Parathyroid adenoma (tissue), 2 donors: Measurements from ENCODE around the gene ZNF438.
"Not testable (repeated sequence)": the region's sequence is repeated elsewhere in the genome, so short reads cannot be mapped to it uniquely, and the experiment has no call there.

Experiments
- H2AFZ ChIP-seq: fragments of 300-600 bp; sonication (generic); one replicate; pipeline ENCODE4 v1.7.0; 2017; ENCODE audit warnings: antibody characterized with exemption, mild to moderate bottlenecking
- H3K27ac ChIP-seq: fragments of 300-600 bp; sonication (generic); one replicate; pipeline ENCODE4 v1.7.0; 2017
- H3K27me3 ChIP-seq: fragments of 300-600 bp; sonication (generic); one replicate; pipeline ENCODE4 v1.7.0; 2017; ENCODE audit warnings: low read length; ENCODE audit not compliant: control insufficient read depth, insufficient read depth
- H3K36me3 ChIP-seq: fragments of 300-600 bp; sonication (generic); one replicate; pipeline ENCODE4 v1.7.0; 2017; ENCODE audit warnings: low read length; ENCODE audit not compliant: control insufficient read depth, insufficient read depth
- H3K4me1 ChIP-seq: fragments of 300-600 bp; sonication (generic); one replicate; pipeline ENCODE4 v1.7.0; 2017; ENCODE audit warnings: control low read depth
- H3K4me2 ChIP-seq: fragments of 300-600 bp; sonication (generic); one replicate; pipeline ENCODE4 v1.7.0; 2017; ENCODE audit warnings: low read length
- H3K4me3 ChIP-seq: fragments of 300-600 bp; sonication (generic); one replicate; pipeline ENCODE4 v1.7.0; 2017; ENCODE audit warnings: low read depth, low read length
- H3K79me2 ChIP-seq: fragments of 300-600 bp; sonication (generic); one replicate; pipeline ENCODE4 v1.7.0; 2017; ENCODE audit warnings: control low read depth
- H3K9ac ChIP-seq: fragments of 300-600 bp; sonication (generic); one replicate; pipeline ENCODE4 v1.7.0; 2017; ENCODE audit warnings: mild to moderate bottlenecking
- H3K9me3 ChIP-seq: fragments of 300-600 bp; sonication (generic); one replicate; pipeline ENCODE4 v1.7.0; 2017; ENCODE audit warnings: low read length; ENCODE audit not compliant: control insufficient read depth
- CTCF ChIP-seq: fragments of 300-600 bp; sonication (generic); IDR thresholded peaks from one replicate; pipeline ENCODE4 v1.7.0; 2017; ENCODE audit warnings: antibody characterized with exemption, mild to moderate bottlenecking
- donor health status: primary hyperparathyroidism.

The ZNF438 gene

GRCh38 chr10:31055573-31056251 lies 24.0 kb upstream of the ZNF438 start:
- TF ChIP-seq CTCF: no peak
- Histone ChIP-seq H3K36me3 (no peaks in the 10 kb centered on the region), H3K27ac (no peak overlapping the region), H3K79me2 (no peaks in the 10 kb centered on the region), H3K9ac (no peak overlapping the region), H3K4me3 (no peak overlapping the region), H3K4me2 (no peak overlapping the region), H2AFZ (no peak overlapping the region), H3K9me3 (no peaks in the 10 kb centered on the region), H3K27me3 (no peaks in the 10 kb centered on the region), H3K4me1 (no peaks in the 10 kb centered on the region)

- no peaks in the 10 kb centered on the region for H3K36me3 ChIP-seq
- H3K4me1 ChIP-seq: no peaks in the 10 kb centered on the region
- H3K4me2 ChIP-seq: no peak overlapping the region
- H3K9me3 ChIP-seq: no peaks in the 10 kb centered on the region
- no peak overlapping the region for H3K4me3 ChIP-seq
- H3K27ac ChIP-seq: no peak overlapping the region
- H3K9ac ChIP-seq: no peak overlapping the region
- TF ChIP-seq CTCF: no peak
- H3K79me2 ChIP-seq: no peaks in the 10 kb centered on the region
- no peaks in the 10 kb centered on the region for H3K27me3 ChIP-seq
- no peak overlapping the region for H2AFZ ChIP-seq
Observed at GRCh38 chr10:31051703-31052102, 20.0 kb upstream of the ZNF438 start.

- Histone ChIP-seq H3K9ac (no peak overlapping the region), H3K4me3 (no peak overlapping the region), H3K4me2 (no peak overlapping the region), H3K27ac (no peak overlapping the region), H3K4me1 (no peaks in the 10 kb centered on the region), H3K79me2 (no peaks in the 10 kb centered on the region), H3K36me3 (no peaks in the 10 kb centered on the region), H3K27me3 (no peaks in the 10 kb centered on the region), H3K9me3 (no peaks in the 10 kb centered on the region), H2AFZ (no peak overlapping the region)
- no peak for TF ChIP-seq CTCF
Observed at GRCh38 chr10:31042670-31043069, 11.0 kb upstream of the ZNF438 start.

GRCh38 chr10:31041011-31041410 lies 9.3 kb upstream of the ZNF438 start:
- Histone ChIP-seq H3K36me3 (no peaks in the 10 kb centered on the region), H2AFZ (no peak overlapping the region), H3K27ac (no peak overlapping the region), H3K79me2 (no peaks in the 10 kb centered on the region), H3K4me3 (no peak overlapping the region), H3K9me3 (no peaks in the 10 kb centered on the region), H3K27me3 (no peaks in the 10 kb centered on the region), H3K9ac (no peak overlapping the region), H3K4me1 (no peaks in the 10 kb centered on the region), H3K4me2 (no peak overlapping the region)
- TF ChIP-seq CTCF: no peak

GRCh38 chr10:31039006-31039405 lies 7.3 kb upstream of the ZNF438 start:
- H3K4me1 ChIP-seq, H3K4me2 ChIP-seq, H3K27ac ChIP-seq, H3K79me2 ChIP-seq, H3K36me3 ChIP-seq, H2AFZ ChIP-seq, H3K27me3 ChIP-seq, H3K9me3 ChIP-seq, H3K9ac ChIP-seq, H3K4me3 ChIP-seq: not testable (repeated sequence)
